WI38 (cell line): Measurements from ENCODE around the gene FKBP4.

Source experiments
- H3K4me3 ChIP-seq: 2 replicates; pipeline ENCODE4 v1.5.1; 2011; ENCODE audit warnings: low read depth, mild to moderate bottlenecking, control low read depth, low read length
- CTCF ChIP-seq: IDR thresholded peaks from 2 replicates; pipeline ENCODE4 v1.5.1; 2012; ENCODE audit warnings: low read depth, mild to moderate bottlenecking, control low read depth, low read length

Gene FKBP4

GRCh38 chr12:2845280-2845679, 50.5 kb downstream of the FKBP4 start:
- no peak for TF ChIP-seq CTCF
- H3K4me3 ChIP-seq = no peak overlapping the region

- H3K4me3 ChIP-seq = no peak overlapping the region
- TF ChIP-seq CTCF = no peak
These were observed 57.2 kb downstream of the FKBP4 start for GRCh38 chr12:2851931-2852330.

GRCh38 chr12:2853626-2854025, 58.9 kb downstream of the FKBP4 start:
- H3K4me3 ChIP-seq = no peak overlapping the region
- peak; percentile 93 for TF ChIP-seq CTCF
